HG02763 (cell line): Measurements from ENCODE around the gene ANO1.

Source experiments
- ATAC-seq: cut with Tn5 transposase; IDR thresholded peaks from one replicate; pipeline ENCODE4 v1.9.1; 2021; ENCODE audit warnings: mild to moderate bottlenecking, moderate library complexity; ENCODE audit not compliant: unreplicated experiment

ANO1 gene

GRCh38 chr11:70233511-70233934 is 155.4 kb downstream of the ANO1 start:
- ATAC-seq = no peak

GRCh38 chr11:70233962-70234361 is 155.8 kb downstream of the ANO1 start:
- ATAC-seq = no peak
